Measurements from ENCODE around the gene PPHLN1.

- no peak for TF ChIP-seq CTCF (IDR thresholded peaks at IDR 0.05)
- no peak for TF ChIP-seq POLR2A (IDR thresholded peaks at IDR 0.05)
Observed at GRCh38 chr12:42281278-42281677, 44.7 kb upstream of the PPHLN1 start.

Measured in lower leg skin (tissue), 3 donors.